GM12892 (cell line): Measurements from ENCODE around the gene GABPB1.

Experiments used
- DNase-seq: peaks from one replicate; pipeline ENCODE4 v3.0.0; 2011; ENCODE audit not compliant: insufficient read length
- FAIRE-seq: peaks from 2 replicates; lab custom pipeline; 2011; peaks lifted over from hg19 to GRCh38; lab: Jason Lieb, UNC
- POLR2A ChIP-seq: IDR thresholded peaks from 2 replicates; pipeline ENCODE4 v1.6.1; 2011; ENCODE audit warnings: low read depth, low read length, control low read depth
- POLR2AphosphoS5 ChIP-seq: IDR thresholded peaks from 2 replicates; pipeline ENCODE4 v1.6.1; 2011; ENCODE audit warnings: low read depth, low read length, control low read depth
- TAF1 ChIP-seq: IDR thresholded peaks from 2 replicates; pipeline ENCODE4 v1.6.1; 2011; ENCODE audit warnings: low read depth, mild to moderate bottlenecking, control low read depth, low read length, borderline replicate concordance

Gene GABPB1

GRCh38 chr15:50363612-50364011, 8.6 kb upstream of the GABPB1 start:
- no peak for FAIRE-seq

GRCh38 chr15:50361756-50362155, 6.8 kb upstream of the GABPB1 start:
- DNase-seq (no peak), FAIRE-seq (no peak)
- TF ChIP-seq POLR2AphosphoS5 (no peak), TAF1 (no peak), POLR2A (no peak)

More at GRCh38 chr15:50363612-50364011, 8.6 kb upstream of the GABPB1 start:
- TF ChIP-seq TAF1 (no peak), POLR2AphosphoS5 (no peak), POLR2A (no peak)
- DNase-seq = no peak

- no peak for DNase-seq
- FAIRE-seq = peak; percentile 53
- TF ChIP-seq POLR2AphosphoS5 = no peak
Measured at GRCh38 chr15:50358845-50359244, 3.8 kb upstream of the GABPB1 start.

- no peak for FAIRE-seq
- TF ChIP-seq POLR2A (no peak), TAF1 (no peak), POLR2AphosphoS5 (no peak)
Measured at GRCh38 chr15:50355980-50356379, 982 bp upstream of the GABPB1 start.

GRCh38 chr15:50355619-50355905, 564 bp upstream of the GABPB1 start:
- DNase-seq (no peak), FAIRE-seq (no peak)
- TF ChIP-seq TAF1 (no peak), POLR2AphosphoS5 (no peak), POLR2A (no peak)

More at GRCh38 chr15:50355980-50356379, 982 bp upstream of the GABPB1 start:
- DNase-seq = no peak

- peak; percentile 58 for FAIRE-seq
- DNase-seq = peak; percentile 23
- TF ChIP-seq TAF1 = peak; percentile 30; the same call in 1 of the 2 replicates
- TF ChIP-seq POLR2AphosphoS5 = peak; percentile 90
- peak; percentile 88 for TF ChIP-seq POLR2A
Measured at GRCh38 chr15:50353975-50354837, 792 bp downstream of the GABPB1 start.

GRCh38 chr15:50353251-50353974, 1.6 kb downstream of the GABPB1 start:
- FAIRE-seq = no peak
- DNase-seq = no peak
- TF ChIP-seq POLR2AphosphoS5 = no peak
- TF ChIP-seq POLR2A = no peak
- no peak for TF ChIP-seq TAF1

GRCh38 chr15:50350621-50351020, 4.4 kb downstream of the GABPB1 start:
- no peak for FAIRE-seq
- TF ChIP-seq POLR2A = no peak
- no peak for TF ChIP-seq TAF1
- TF ChIP-seq POLR2AphosphoS5 = no peak
- DNase-seq = no peak

- DNase-seq = no peak
- no peak for FAIRE-seq
- no peak for TF ChIP-seq POLR2A
- TF ChIP-seq POLR2AphosphoS5 = no peak
- no peak for TF ChIP-seq TAF1
Measured at GRCh38 chr15:50345298-50345697, 9.7 kb downstream of the GABPB1 start.

GRCh38 chr15:50344006-50344464, 11.0 kb downstream of the GABPB1 start:
- TF ChIP-seq TAF1 (no peak), POLR2AphosphoS5 (no peak), POLR2A (no peak)
- FAIRE-seq (no peak), DNase-seq (no peak)

- DNase-seq = no peak
- TF ChIP-seq POLR2AphosphoS5 = 0 out of 2 replicates have a peak, but pooled peaks have one; percentile 13
- no peak for TF ChIP-seq TAF1
- no peak for FAIRE-seq
Measured at GRCh38 chr15:50341616-50342136, 13.3 kb downstream of the GABPB1 start.

- no peak for FAIRE-seq
Measured at GRCh38 chr15:50340416-50340815, 14.6 kb downstream of the GABPB1 start.

More at GRCh38 chr15:50340416-50340815, 14.6 kb downstream of the GABPB1 start:
- no peak for DNase-seq
- TF ChIP-seq TAF1 (no peak), POLR2AphosphoS5 (no peak), POLR2A (no peak)
